GM12865 (cell line): Measurements from ENCODE around the gene MRPS26.

ENCODE experiments used
- DNase-seq: peaks from one replicate; pipeline ENCODE4 v3.0.0; 2010; ENCODE audit warnings: low read depth
- H3K4me3 ChIP-seq: 2 replicates; pipeline ENCODE4 v1.5.1; 2011; ENCODE audit warnings: mild to moderate bottlenecking, low read depth, low read length, control low read depth
- TF ChIP-seq, protein P1 (sequence below): IDR thresholded peaks from 2 replicates; pipeline ENCODE4 v1.5.1; 2011; ENCODE audit warnings: low read length, control low read depth, low read depth, inconsistent platforms; ENCODE audit not compliant: insufficient read depth; ENCODE audit errors: missing control alignments

Gene MRPS26

GRCh38 chr20:3031524-3032147, 14.2 kb upstream of the MRPS26 start:
- H3K4me3 ChIP-seq = no peak overlapping the region
- TF ChIP-seq, protein P1, sequence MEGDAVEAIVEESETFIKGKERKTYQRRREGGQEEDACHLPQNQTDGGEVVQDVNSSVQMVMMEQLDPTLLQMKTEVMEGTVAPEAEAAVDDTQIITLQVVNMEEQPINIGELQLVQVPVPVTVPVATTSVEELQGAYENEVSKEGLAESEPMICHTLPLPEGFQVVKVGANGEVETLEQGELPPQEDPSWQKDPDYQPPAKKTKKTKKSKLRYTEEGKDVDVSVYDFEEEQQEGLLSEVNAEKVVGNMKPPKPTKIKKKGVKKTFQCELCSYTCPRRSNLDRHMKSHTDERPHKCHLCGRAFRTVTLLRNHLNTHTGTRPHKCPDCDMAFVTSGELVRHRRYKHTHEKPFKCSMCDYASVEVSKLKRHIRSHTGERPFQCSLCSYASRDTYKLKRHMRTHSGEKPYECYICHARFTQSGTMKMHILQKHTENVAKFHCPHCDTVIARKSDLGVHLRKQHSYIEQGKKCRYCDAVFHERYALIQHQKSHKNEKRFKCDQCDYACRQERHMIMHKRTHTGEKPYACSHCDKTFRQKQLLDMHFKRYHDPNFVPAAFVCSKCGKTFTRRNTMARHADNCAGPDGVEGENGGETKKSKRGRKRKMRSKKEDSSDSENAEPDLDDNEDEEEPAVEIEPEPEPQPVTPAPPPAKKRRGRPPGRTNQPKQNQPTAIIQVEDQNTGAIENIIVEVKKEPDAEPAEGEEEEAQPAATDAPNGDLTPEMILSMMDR = no peak
- no peak for DNase-seq

DNA sequence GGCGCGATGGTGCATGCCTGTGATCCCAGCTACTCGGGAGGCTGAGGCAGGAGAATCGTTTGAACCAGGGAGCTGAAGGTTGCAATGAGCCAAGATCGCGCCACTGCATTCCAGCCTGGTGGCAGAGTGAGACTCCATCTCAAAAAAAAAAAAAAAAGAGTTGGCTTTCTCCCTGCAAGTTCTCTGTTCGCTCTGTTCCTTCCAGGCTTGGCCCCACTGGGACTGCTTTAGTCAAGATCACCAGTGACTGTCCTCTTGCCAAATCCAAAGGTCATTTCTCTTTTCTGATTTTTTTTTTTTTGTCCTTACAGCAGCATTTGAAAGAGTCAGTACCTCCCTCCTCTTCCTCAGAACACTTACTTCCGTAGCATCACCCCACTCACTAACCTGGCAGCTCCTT, 13.2 kb upstream of the MRPS26 start:
- H3K4me3 ChIP-seq = no peak overlapping the region
- TF ChIP-seq, protein P1 = no peak

GRCh38 chr20:3037654-3038053, 8.2 kb upstream of the MRPS26 start:
- TF ChIP-seq, protein P1 = no peak
- DNase-seq = no peak
- H3K4me3 ChIP-seq = no peak overlapping the region

More for the DNA sequence above, 13.2 kb upstream of the MRPS26 start:
- no peak for DNase-seq

DNA sequence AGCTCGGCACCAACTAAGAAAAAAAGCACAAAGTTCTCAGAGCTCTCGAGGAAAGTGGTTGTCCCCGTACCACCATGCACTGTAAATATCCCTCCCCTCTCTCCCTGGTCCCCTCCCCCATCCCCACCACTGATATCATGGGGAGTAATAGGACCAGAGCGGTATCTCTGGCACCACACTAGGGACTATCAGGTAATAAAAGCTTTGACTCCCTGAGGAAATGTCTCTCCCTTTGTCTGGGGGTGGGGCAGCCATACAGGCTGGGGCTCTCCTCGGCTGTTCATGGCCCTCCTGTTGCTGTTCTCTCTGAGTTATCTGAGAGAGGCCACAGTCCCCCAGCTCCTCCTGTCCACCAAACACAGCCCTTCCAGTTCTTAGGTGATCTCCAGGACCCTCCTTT, 7.4 kb upstream of the MRPS26 start:
- H3K4me3 ChIP-seq = no peak overlapping the region
- DNase-seq = no peak
- TF ChIP-seq, protein P1 = no peak

- DNase-seq = no peak
- H3K4me3 ChIP-seq = no peak overlapping the region
- TF ChIP-seq, protein P1 = no peak
Measured at GRCh38 chr20:3039426-3039825, 6.4 kb upstream of the MRPS26 start.

- no peak for DNase-seq
- TF ChIP-seq, protein P1 = no peak
- no peak overlapping the region for H3K4me3 ChIP-seq
Measured at GRCh38 chr20:3040086-3040485, 5.8 kb upstream of the MRPS26 start.

- no peak for DNase-seq
Measured at GRCh38 chr20:3041854-3042409, 3.9 kb upstream of the MRPS26 start.

More at GRCh38 chr20:3041854-3042409, 3.9 kb upstream of the MRPS26 start:
- TF ChIP-seq, protein P1 = no peak
- no peak overlapping the region for H3K4me3 ChIP-seq
